SKM-1 (cell line): Measurements from ENCODE around the gene HHIPL1.
A peak's percentile ranks its signal among the peaks of the same experiment; 100 is the strongest.

ENCODE experiments used
- DNase-seq: peaks from one replicate; lab custom pipeline; 2025; ENCODE audit not compliant: unreplicated experiment; lab: John Stamatoyannopoulos, UW

The HHIPL1 gene

GRCh38 chr14:99644723-99645544 is at the start of gene HHIPL1:
HHIPL1 (plus strand) TSS chr14:99645129; CDS start chr14:99645208, 79 bp downstream.
- no peak for DNase-seq

GRCh38 chr14:99595524-99595923 is 49.4 kb upstream of the HHIPL1 start:
- DNase-seq, result no peak

GRCh38 chr14:99596071-99596627 is 48.8 kb upstream of the HHIPL1 start:
- no peak for DNase-seq

GRCh38 chr14:99596772-99597171 is 48.2 kb upstream of the HHIPL1 start:
- DNase-seq, result no peak

- no peak for DNase-seq
Measured at GRCh38 chr14:99597911-99598600, 46.9 kb upstream of the HHIPL1 start.

- no peak for DNase-seq
Measured at GRCh38 chr14:99598774-99599173, 46.2 kb upstream of the HHIPL1 start.

- DNase-seq, result no peak
Measured at GRCh38 chr14:99599393-99599792, 45.5 kb upstream of the HHIPL1 start.

GRCh38 chr14:99600232-99600888 is 44.6 kb upstream of the HHIPL1 start:
- DNase-seq, result no peak

GRCh38 chr14:99601361-99601831 is 43.5 kb upstream of the HHIPL1 start:
- no peak for DNase-seq

GRCh38 chr14:99602054-99602787 is 42.7 kb upstream of the HHIPL1 start:
- no peak for DNase-seq

- DNase-seq, result no peak
Measured at GRCh38 chr14:99602788-99603415, 42.0 kb upstream of the HHIPL1 start.

GRCh38 chr14:99603471-99604277 is 41.3 kb upstream of the HHIPL1 start, which contains the start of gene CCDC85C:
CCDC85C (minus strand) TSS chr14:99604207; CDS start chr14:99603959, 248 bp downstream.
- no peak for DNase-seq

GRCh38 chr14:99604278-99604765 is 40.6 kb upstream of the HHIPL1 start:
- DNase-seq, result peak; percentile 28

- no peak for DNase-seq
Measured at GRCh38 chr14:99604766-99605298, 40.1 kb upstream of the HHIPL1 start.

- no peak for DNase-seq
Measured at GRCh38 chr14:99605299-99605961, 39.5 kb upstream of the HHIPL1 start.

GRCh38 chr14:99606359-99606758 is 38.6 kb upstream of the HHIPL1 start:
- no peak for DNase-seq

- DNase-seq, result no peak
Measured at GRCh38 chr14:99608591-99608990, 36.3 kb upstream of the HHIPL1 start.
